Stimulated activated naive CD8-positive, alpha-beta T cell treated with anti-CD3 and anti-CD28 coated beads, Interleukin-15, amount 100 ng/mL, for 72 hours (primary cell): Measurements from ENCODE around the gene ROBO2.

Experiments used
- ATAC-seq: fragments of 150-1000 bp; cut with Tn5 transposase; 2 replicates; pipeline ENCODE4 v1.10.0; 2021; ENCODE audit warnings: mild to moderate bottlenecking, moderate library complexity
- DNase-seq, 2 donors: peaks; one replicate each; pipeline ENCODE4 v3.0.0; 2021 to 2022
- H3K27ac Mint-ChIP-seq, 2 donors: one replicate each; pipeline ENCODE4 v1.8.0; 2022; ENCODE audit warnings: mild to moderate bottlenecking in 2 of 2, mixed read lengths in 2 of 2, moderate library complexity in 2 of 2
- H3K27me3 Mint-ChIP-seq: one replicate; pipeline ENCODE4 v1.8.0; 2022; ENCODE audit warnings: mixed read lengths
- H3K4me1 Mint-ChIP-seq: one replicate; pipeline ENCODE4 v1.8.0; 2022; ENCODE audit warnings: mild to moderate bottlenecking, mixed read lengths
- H3K4me3 Mint-ChIP-seq, 2 donors: one replicate each; pipeline ENCODE4 v1.8.0; 2022; ENCODE audit warnings: mild to moderate bottlenecking in 2 of 2, mixed read lengths in 2 of 2, moderate library complexity in 1 of 2
- H3K9me3 Mint-ChIP-seq, 2 donors: one replicate each; pipeline ENCODE4 v1.8.0; 2022; ENCODE audit warnings: mixed read lengths in 2 of 2

Gene ROBO2

DNA sequence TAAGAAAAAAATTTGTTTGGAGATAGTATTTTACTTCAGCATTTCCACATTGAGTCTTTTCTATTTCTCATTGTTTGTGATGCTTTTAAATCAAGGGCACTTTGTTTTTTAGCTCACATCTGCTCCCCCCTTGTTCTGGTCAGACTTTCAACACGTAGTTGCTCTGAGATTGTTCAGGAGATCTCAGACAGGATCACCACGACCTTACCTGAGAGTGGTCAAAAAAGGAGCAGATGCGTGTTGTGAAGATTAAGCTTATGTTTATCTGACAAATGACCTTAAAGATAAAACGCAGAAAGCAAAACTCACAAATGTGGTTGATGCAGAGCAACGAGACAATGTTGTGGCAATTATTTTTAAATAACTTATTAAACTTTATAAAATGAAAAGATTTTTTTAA, 298.3 kb downstream of the ROBO2 start:
- DNase-seq (no peak), ATAC-seq (no peak)
- no peak overlapping the region for H3K27ac Mint-ChIP-seq
- no peaks in the 10 kb centered on the region for H3K4me1 Mint-ChIP-seq
- no peak overlapping the region for H3K4me3 Mint-ChIP-seq
- no peaks in the 10 kb centered on the region for H3K27me3 Mint-ChIP-seq
- peaks cover 11 to 25% of the 10 kb centered on the region in 2 donors for H3K9me3 Mint-ChIP-seq

DNA sequence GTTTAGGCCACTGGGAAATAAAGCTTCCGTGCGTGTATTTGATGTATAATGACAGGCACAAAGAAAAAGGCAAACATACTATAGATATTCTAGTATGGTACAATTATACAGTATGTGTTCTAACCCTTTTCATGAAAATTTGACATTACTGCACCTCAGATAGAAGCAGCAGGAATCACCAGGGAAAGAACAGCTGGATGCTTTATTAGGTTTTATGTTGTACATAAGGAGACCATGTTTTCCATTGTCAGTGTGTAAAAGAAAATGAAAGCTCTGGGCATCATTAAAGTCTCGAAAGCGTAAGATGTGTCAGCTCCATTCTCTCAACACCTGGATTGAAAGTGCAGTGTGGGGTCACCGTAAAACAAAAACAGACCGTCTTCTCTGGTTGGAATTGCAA, 302.1 kb downstream of the ROBO2 start:
- no peak overlapping the region for H3K27ac Mint-ChIP-seq
- DNase-seq: no peak
- H3K27me3 Mint-ChIP-seq: no peaks in the 10 kb centered on the region
- H3K4me3 Mint-ChIP-seq: no peak overlapping the region
- peaks cover 6 to 11% of the 10 kb centered on the region in 2 donors for H3K9me3 Mint-ChIP-seq
- no peaks in the 10 kb centered on the region for H3K4me1 Mint-ChIP-seq
- no peak for ATAC-seq

DNA sequence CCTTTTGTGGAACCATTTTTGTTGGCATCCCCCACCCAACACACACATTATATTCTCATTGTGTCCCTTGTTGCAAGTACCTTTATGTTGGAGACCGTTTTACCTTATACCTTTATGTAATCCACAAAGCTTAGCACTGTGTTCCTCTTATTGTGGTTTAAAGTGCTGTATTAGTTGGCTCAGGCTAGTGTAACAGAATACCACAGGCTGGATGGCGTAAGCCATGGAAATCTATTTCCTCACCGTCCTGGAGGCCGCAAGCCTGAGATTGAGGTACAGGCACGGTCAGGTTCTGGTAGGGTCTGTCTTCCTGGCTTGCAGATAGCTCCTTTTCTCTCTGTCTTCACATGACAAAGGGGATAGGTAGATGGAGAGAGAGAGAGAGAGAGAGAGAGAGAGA, 302.8 kb downstream of the ROBO2 start:
- no peak overlapping the region for H3K4me3 Mint-ChIP-seq
- no peak for DNase-seq
- H3K9me3 Mint-ChIP-seq: peaks cover 6 to 13% of the 10 kb centered on the region in 2 donors
- H3K4me1 Mint-ChIP-seq: no peaks in the 10 kb centered on the region
- no peak overlapping the region for H3K27ac Mint-ChIP-seq
- no peak for ATAC-seq
- H3K27me3 Mint-ChIP-seq: no peaks in the 10 kb centered on the region

DNA sequence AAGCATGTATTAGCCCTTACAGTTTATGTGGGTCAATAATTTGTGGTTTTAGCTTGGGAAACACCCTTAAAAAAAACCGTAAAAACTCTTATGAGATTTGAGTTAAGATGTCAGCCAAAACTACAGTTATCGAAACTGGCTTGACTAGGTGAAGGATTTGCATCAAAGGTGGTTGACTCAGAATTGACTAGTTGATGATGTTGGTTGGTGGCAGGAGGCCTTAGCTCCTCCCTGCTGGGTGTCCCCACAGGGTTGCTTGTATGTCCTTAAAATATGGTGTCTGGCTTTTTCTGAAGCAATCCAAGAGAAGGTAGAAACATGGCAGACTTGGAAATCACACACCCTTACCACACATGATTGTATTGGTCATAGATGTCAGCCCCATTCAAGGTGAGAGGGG, 305.1 kb downstream of the ROBO2 start:
- DNase-seq: no peak
- no peak for ATAC-seq
- Mint-ChIP-seq H3K27ac (no peak overlapping the region), H3K27me3 (no peaks in the 10 kb centered on the region), H3K9me3 (peaks cover 13 to 22% of the 10 kb centered on the region in 2 donors), H3K4me1 (no peaks in the 10 kb centered on the region), H3K4me3 (no peak overlapping the region)

DNA sequence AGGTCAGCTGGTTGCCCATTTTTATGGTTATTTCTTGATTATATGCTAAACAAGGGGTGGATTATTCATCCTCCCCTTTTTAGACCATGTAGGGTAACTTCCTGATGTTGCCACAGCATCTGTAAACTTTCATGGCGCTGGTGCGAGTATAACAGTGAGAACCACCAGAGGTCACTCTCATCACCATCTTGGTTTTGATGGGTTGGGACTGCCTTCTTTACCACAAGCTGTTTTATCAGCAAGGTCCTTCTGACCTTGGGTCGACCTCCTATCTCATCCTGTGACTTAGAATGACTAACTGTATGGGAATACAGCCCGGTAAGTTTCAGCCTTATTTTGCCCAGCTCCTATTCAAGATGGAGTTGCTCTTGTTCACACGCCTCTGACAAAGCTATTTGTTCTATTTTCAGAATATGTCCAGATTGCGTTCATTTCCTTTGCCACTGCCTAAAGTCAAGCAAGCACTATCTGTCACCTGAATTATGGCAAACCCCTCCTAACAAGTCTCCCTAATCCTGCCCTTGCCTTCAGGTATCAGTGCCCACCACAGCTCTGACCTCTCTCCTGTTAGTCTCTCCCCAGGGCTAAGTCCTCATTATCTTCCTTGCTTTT, 308.5 kb downstream of the ROBO2 start:
- ATAC-seq (no peak), DNase-seq (no peak)
- Mint-ChIP-seq H3K4me3 (no peak overlapping the region), H3K4me1 (no peaks in the 10 kb centered on the region), H3K27me3 (no peaks in the 10 kb centered on the region), H3K9me3 (peaks cover 7 to 16% of the 10 kb centered on the region in 2 donors), H3K27ac (no peak overlapping the region)

DNA sequence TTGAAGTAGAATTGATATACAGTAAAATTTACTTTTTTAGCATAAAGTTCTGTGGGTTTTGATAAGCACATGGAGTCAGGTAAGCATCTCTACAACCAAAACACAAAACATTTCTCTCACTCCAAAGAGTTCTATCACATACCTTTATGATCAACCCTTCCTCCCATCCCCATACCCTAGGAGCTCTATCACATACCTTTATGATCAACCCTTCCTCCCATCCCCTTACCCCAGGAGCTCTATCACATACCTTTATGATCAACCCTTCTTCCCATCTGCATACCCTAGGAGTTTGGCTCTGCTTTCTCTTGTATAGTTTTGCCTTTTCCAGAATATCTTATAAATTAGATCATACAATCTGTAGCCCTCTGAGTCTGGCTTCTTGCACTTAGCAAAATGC, 315.1 kb downstream of the ROBO2 start:
- Mint-ChIP-seq H3K27me3 (no peaks in the 10 kb centered on the region), H3K4me3 (no peak overlapping the region), H3K4me1 (no peaks in the 10 kb centered on the region), H3K9me3 (peaks cover 18 to 19% of the 10 kb centered on the region in 2 donors), H3K27ac (no peak overlapping the region)
- ATAC-seq (no peak), DNase-seq (no peak)

DNA sequence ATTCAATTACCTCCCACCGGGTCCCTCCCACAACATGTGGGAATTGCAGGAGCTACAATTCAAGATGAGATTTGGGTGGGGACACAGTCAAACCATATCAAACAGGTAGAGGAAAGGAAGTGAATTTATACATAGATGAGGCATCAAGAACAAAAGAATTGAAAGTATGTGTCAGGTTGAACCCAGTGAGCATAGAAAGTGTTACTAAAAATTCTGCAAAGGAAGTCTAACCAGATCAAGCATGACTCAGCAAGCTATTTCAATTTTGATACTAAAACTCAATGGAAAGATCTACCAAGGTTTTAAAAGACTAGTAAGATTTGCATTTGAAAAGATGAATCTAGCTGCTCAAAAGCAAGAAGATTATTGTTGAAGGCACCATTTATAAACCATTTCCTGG, 323.0 kb downstream of the ROBO2 start:
- no peaks in the 10 kb centered on the region for H3K4me1 Mint-ChIP-seq
- H3K27me3 Mint-ChIP-seq: no peaks in the 10 kb centered on the region
- ATAC-seq (no peak), DNase-seq (no peak)
- H3K27ac Mint-ChIP-seq: no peak overlapping the region
- peaks cover 14 to 18% of the 10 kb centered on the region in 2 donors for H3K9me3 Mint-ChIP-seq
- no peak overlapping the region for H3K4me3 Mint-ChIP-seq

DNA sequence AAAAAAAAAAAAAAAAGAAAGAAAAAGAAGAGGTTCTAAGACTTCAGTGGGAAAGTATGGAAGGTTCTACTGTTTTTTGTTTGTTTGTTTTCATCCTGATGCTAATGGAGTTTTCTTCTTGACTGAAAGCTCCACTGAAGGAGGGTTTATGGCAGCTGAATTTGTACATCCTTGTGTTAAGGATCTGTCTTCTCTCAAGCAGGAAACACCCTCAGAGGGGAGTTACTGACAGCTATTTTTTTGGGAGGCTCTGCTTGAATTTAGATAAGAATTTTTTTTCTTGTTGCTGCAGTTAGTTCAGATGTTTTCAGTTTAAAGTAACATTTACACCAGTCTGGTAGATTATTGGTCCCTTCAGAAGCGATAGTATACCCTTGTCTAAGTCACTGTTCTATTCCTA, 325.3 kb downstream of the ROBO2 start:
- Mint-ChIP-seq H3K9me3 (peaks cover 13 to 14% of the 10 kb centered on the region in 2 donors), H3K4me1 (no peaks in the 10 kb centered on the region), H3K4me3 (no peak overlapping the region), H3K27ac (no peak overlapping the region), H3K27me3 (no peaks in the 10 kb centered on the region)
- ATAC-seq (no peak), DNase-seq (no peak)

DNA sequence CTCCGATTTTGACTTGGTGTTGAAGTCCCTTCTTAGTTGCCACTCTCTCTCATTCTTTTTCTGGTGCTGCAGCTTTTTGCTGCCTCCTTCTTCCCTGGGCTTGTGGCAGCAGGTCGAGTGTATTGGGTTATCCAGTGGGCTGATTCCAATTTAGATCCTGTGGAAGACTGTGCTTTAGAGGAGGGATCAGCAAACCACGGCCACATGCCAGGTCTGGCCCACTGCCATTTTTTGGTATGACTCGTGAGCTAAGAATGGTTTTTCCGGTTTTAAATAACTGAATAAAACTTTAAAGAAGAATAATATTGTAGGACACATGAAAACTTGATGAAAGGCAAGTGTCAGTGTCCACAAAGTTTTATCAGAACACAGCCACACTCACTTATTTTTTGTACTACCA, 330.5 kb downstream of the ROBO2 start:
- Mint-ChIP-seq H3K4me1 (no peaks in the 10 kb centered on the region), H3K27me3 (no peaks in the 10 kb centered on the region), H3K9me3 (peaks cover 0 to 8% of the 10 kb centered on the region in 2 donors), H3K27ac (no peak overlapping the region), H3K4me3 (no peak overlapping the region)
- ATAC-seq (no peak), DNase-seq (no peak)

DNA sequence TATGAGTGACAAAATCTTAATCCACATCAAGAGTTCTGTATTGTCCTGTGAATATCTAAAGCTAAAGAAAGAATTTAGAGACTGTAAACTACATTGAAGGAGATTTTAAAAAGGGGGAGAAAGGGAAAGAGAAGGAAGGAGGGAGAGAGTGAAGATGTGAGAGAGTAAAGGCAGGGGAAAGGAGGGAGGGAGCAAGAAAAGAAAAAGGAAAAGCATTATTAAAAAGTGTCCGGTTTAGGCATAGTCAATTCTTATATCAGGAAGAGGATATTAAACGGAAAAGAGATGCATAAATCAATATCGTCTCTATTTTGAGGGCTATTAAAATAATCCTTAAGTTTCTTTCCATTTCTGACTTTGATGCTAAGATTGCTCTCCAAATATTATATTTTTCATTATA, 332.1 kb downstream of the ROBO2 start:
- peaks cover 0 to 8% of the 10 kb centered on the region in 2 donors for H3K9me3 Mint-ChIP-seq
- DNase-seq (no peak), ATAC-seq (no peak)
- H3K27ac Mint-ChIP-seq: no peak overlapping the region
- H3K4me3 Mint-ChIP-seq: no peak overlapping the region
- H3K4me1 Mint-ChIP-seq: no peaks in the 10 kb centered on the region
- no peaks in the 10 kb centered on the region for H3K27me3 Mint-ChIP-seq

DNA sequence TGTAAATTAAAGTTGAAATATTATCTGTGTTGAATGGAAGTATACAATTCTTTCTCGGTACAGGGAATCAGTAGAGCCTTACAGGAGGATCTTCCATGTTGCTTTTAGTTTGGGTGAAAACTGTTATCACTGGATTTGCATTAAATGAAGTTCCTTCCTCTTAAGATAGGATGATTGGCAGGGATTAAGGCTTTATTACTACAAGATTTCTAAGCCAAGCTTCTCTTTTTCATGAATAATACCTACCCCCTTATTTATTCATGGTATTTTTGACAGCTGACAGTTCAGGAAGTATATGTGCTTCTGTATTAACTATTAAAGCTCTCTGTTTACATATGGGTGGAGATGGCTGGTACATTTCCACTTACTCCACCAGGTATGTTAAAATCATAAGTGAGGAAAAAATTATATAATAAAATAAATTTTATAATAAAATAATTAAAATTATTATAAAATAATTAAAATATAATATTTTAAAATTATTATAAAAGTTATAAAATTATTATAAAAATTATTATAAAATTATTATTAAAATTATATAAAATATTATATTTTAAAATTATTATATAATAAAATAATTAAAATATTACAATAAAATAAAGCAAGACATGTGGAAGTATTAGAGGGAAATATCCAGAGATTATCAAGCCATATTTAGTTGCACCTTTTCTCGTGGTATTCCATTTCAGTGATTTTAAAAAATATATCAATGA, 332.9 kb downstream of the ROBO2 start:
- Mint-ChIP-seq H3K4me1 (no peaks in the 10 kb centered on the region), H3K9me3 (peaks cover 0 to 8% of the 10 kb centered on the region in 2 donors), H3K27me3 (no peaks in the 10 kb centered on the region)

DNA sequence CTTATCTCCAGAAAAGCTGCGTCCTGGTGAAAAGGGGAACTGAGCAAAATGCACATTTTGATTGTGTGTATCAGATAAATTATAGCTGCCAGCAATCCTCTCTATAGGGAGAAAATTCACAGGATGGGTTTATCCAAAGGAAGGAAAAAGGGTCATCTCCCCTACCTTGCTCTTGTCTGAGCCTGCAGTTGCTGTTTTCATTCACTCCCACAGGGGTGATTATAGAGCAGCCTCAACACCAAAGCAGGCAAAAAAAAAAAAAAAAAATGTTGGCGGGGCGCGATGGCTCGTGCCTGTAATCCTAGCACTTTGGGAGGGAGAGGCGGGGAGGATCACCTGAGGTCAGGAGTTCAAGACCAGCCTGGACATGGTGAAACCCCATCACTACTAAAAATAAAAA, 333.7 kb downstream of the ROBO2 start:
- no peak overlapping the region for H3K27ac Mint-ChIP-seq
- no peak for DNase-seq
- ATAC-seq: no peak
- H3K4me3 Mint-ChIP-seq: no peak overlapping the region
- H3K27me3 Mint-ChIP-seq: no peaks in the 10 kb centered on the region
- no peaks in the 10 kb centered on the region for H3K4me1 Mint-ChIP-seq
- peaks cover 0 to 8% of the 10 kb centered on the region in 2 donors for H3K9me3 Mint-ChIP-seq

More for the DNA sequence above, 332.9 kb downstream of the ROBO2 start:
- DNase-seq (no peak), ATAC-seq (no peak)
- Mint-ChIP-seq H3K4me3 (no peak overlapping the region), H3K27ac (no peak overlapping the region)

DNA sequence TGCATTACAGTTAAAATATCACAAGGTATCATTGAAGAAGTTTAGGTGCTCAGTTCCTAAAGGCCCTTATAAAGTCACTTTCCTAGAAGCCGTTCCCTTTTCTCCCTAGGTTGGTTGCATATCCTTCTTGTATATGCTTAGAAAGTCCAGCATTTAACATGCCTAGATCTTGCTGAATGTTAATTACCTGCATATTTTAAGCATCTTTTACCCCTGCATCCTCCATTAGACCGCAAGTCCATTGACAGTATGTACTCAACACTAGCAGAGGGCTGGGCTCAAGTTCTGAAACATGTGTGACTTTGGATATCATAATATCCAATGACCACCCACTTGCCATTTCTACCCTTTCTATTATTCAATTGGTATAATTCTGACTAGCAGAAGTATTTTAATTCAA, 336.6 kb downstream of the ROBO2 start:
- ATAC-seq: no peak
- Mint-ChIP-seq H3K9me3 (peaks cover 0 to 10% of the 10 kb centered on the region in 2 donors), H3K4me1 (no peaks in the 10 kb centered on the region), H3K4me3 (no peak overlapping the region), H3K27me3 (no peaks in the 10 kb centered on the region), H3K27ac (no peak overlapping the region)
- no peak for DNase-seq

DNA sequence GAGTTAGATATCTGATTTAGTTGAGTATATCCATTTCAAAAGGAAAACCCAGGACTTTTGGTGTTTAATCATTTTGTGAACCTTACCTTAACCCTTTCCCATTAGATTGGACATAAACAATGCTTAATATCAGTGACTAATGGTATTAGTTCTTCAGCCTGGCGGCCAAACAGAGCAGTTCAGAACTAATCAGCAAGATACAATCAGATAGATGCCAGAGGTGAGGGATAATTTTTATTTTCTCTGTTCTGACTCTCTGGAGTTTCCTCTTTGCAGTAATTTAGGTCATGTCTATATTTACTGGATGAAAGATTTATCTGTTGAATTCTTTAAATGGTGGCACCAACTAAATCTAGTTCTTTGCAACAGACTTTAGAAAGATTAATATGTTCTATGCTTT, 337.8 kb downstream of the ROBO2 start:
- ATAC-seq (no peak), DNase-seq (no peak)
- H3K27me3 Mint-ChIP-seq: no peaks in the 10 kb centered on the region
- peaks cover 0 to 16% of the 10 kb centered on the region in 2 donors for H3K9me3 Mint-ChIP-seq
- no peak overlapping the region for H3K27ac Mint-ChIP-seq
- H3K4me3 Mint-ChIP-seq: no peak overlapping the region
- H3K4me1 Mint-ChIP-seq: no peaks in the 10 kb centered on the region

DNA sequence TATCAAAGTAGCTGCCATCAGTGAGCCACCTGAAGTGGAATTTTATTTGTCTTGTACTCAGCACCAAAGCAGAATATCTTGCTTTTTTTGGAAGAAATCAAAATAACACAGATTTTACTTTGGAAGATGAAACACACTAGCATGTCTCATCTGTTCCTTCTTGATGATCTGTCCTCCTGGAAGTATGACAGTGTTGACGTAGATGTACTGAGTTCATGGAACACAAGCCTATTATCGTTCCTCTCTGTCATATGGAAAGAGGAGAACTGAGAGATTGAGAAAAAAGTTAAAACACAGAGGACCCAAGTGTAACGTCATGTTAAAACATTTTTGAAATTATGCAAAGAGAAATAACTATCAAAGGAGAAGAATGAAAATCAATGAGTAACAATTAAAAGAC, 340.2 kb downstream of the ROBO2 start:
- no peak for ATAC-seq
- DNase-seq: no peak
- Mint-ChIP-seq H3K4me1 (no peaks in the 10 kb centered on the region), H3K4me3 (no peak overlapping the region), H3K9me3 (peaks cover 0 to 16% of the 10 kb centered on the region in 2 donors), H3K27ac (no peak overlapping the region), H3K27me3 (no peaks in the 10 kb centered on the region)

DNA sequence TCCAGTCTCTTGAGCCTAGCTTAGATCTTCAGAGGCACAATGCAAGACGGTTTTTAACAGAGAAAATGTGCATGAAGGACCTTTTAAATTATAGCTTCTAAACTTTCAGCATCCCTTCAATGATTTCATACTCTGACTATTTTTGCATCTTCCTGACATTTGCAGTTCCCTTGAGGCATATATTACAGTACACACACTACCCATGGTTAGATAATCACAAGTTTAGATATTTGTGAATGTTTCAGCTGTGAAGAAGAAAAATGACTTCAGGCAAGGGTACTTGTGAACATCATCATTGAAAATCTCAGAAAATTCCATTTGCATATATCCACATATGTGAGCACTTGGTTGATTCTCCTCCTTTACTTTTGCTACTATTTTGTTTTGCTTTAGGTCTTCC, 341.5 kb downstream of the ROBO2 start:
- Mint-ChIP-seq H3K27ac (no peak overlapping the region), H3K9me3 (peaks cover 0 to 16% of the 10 kb centered on the region in 2 donors), H3K27me3 (no peaks in the 10 kb centered on the region), H3K4me1 (no peaks in the 10 kb centered on the region), H3K4me3 (no peak overlapping the region)
- DNase-seq (no peak), ATAC-seq (no peak)

DNA sequence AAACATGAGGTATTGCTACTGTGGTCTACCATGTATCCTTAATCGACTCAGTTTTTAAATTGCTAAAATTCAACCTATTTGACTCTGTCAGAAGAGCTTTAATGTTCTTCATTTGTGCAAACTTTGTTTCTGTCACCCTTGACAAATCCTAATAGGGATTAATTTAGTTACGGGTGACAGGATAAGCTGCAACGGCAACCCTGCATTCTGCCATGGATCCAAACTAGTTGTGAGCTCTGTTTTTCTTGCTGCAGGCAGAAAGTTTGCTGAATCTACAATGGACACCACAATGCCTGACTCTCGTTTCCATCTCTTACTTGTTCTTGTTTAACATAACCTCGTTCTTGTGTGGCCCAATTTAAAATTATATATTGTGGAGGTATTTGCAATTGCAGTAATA, 352.3 kb downstream of the ROBO2 start:
- ATAC-seq: no peak
- no peak for DNase-seq
- Mint-ChIP-seq H3K27ac (no peak overlapping the region), H3K4me1 (no peaks in the 10 kb centered on the region), H3K4me3 (no peak overlapping the region), H3K9me3 (peaks cover 7 to 12% of the 10 kb centered on the region in 2 donors), H3K27me3 (no peaks in the 10 kb centered on the region)
